CD1c-positive myeloid dendritic cell (primary cell): ENCODE data around the gene RAB31.

ENCODE experiments used
- DNase-seq: peaks from one replicate; pipeline ENCODE4 v3.0.0-alpha.2; 2016; ENCODE audit errors: extremely low spot score

Gene RAB31

GRCh38 chr18:9863282-9863681 is 155.2 kb downstream of the RAB31 start:
- DNase-seq = no peak

GRCh38 chr18:9865764-9866490 is 157.8 kb downstream of the RAB31 start:
- DNase-seq = peak; percentile 70

- peak; percentile 71 for DNase-seq
Measured at GRCh38 chr18:9866627-9867026, 158.5 kb downstream of the RAB31 start.

- peak; percentile 28 for DNase-seq
Measured at GRCh38 chr18:9867071-9867594, 159.0 kb downstream of the RAB31 start.

- DNase-seq = no peak
Measured at GRCh38 chr18:9868857-9869714, 161.0 kb downstream of the RAB31 start.

GRCh38 chr18:9869715-9870430 is 161.8 kb downstream of the RAB31 start:
- peak; percentile 67 for DNase-seq

GRCh38 chr18:9870431-9871008 is 162.4 kb downstream of the RAB31 start:
- no peak for DNase-seq

GRCh38 chr18:9871244-9871746 is 163.2 kb downstream of the RAB31 start:
- DNase-seq = no peak

- no peak for DNase-seq
Measured at GRCh38 chr18:9872823-9873222, 164.7 kb downstream of the RAB31 start.

GRCh38 chr18:9874728-9875127 is 166.6 kb downstream of the RAB31 start:
- no peak for DNase-seq

GRCh38 chr18:9876212-9876866 is 168.2 kb downstream of the RAB31 start:
- no peak for DNase-seq

- no peak for DNase-seq
Measured at GRCh38 chr18:9876867-9877654, 169.0 kb downstream of the RAB31 start.

- no peak for DNase-seq
Measured at GRCh38 chr18:9877655-9878014, 169.5 kb downstream of the RAB31 start.

GRCh38 chr18:9878095-9878494 is 170.0 kb downstream of the RAB31 start:
- DNase-seq = no peak

GRCh38 chr18:9878783-9879242 is 170.7 kb downstream of the RAB31 start:
- no peak for DNase-seq

- DNase-seq = no peak
Measured at GRCh38 chr18:9884090-9884489, 176.0 kb downstream of the RAB31 start.

GRCh38 chr18:9884532-9885140 is 176.5 kb downstream of the RAB31 start:
- no peak for DNase-seq

- DNase-seq = no peak
Measured at GRCh38 chr18:9885170-9886004, 177.3 kb downstream of the RAB31 start, which contains the start of gene TXNDC2. TXNDC2 (plus strand) TSS chr18:9885973; CDS start chr18:9886681, 708 bp downstream.

GRCh38 chr18:9886005-9886348 is 177.9 kb downstream of the RAB31 start:
- DNase-seq = no peak
